Measurements from ENCODE around the gene LGALS9C.
"Not testable (repeated sequence)": the region's sequence is repeated elsewhere in the genome, so short reads cannot be mapped to it uniquely, and the experiment has no call there.

LGALS9C gene

GRCh38 chr17:18530405-18530804, 53.8 kb downstream of the LGALS9C start:
- not testable (repeated sequence) for H3K36me3 Mint-ChIP-seq (ENCODE audit: low read depth); H3K4me1 Mint-ChIP-seq (ENCODE audit: low read depth); H3K9me3 Mint-ChIP-seq; H3K27me3 Mint-ChIP-seq (ENCODE audit: low read depth); H3K4me3 Mint-ChIP-seq; DNase-seq (ENCODE audit: low spot score); H3K27ac Mint-ChIP-seq

GRCh38 chr17:18542234-18542633, 65.6 kb downstream of the LGALS9C start:
- H3K27ac Mint-ChIP-seq; H3K4me1 Mint-ChIP-seq (ENCODE audit: low read depth); H3K4me3 Mint-ChIP-seq; H3K9me3 Mint-ChIP-seq; DNase-seq (ENCODE audit: low spot score); H3K27me3 Mint-ChIP-seq (ENCODE audit: low read depth): not testable (repeated sequence)
- peaks cover 11% of the 10 kb centered on the region for H3K36me3 Mint-ChIP-seq (ENCODE audit: low read depth)

GRCh38 chr17:18542907-18543306, 66.3 kb downstream of the LGALS9C start:
- not testable (repeated sequence) for H3K27me3 Mint-ChIP-seq (ENCODE audit: low read depth); H3K4me3 Mint-ChIP-seq; H3K9me3 Mint-ChIP-seq; H3K27ac Mint-ChIP-seq; H3K36me3 Mint-ChIP-seq (ENCODE audit: low read depth); DNase-seq (ENCODE audit: low spot score); H3K4me1 Mint-ChIP-seq (ENCODE audit: low read depth)
